ENCODE results near the gene CDPF1.

CDPF1 gene, protein sequence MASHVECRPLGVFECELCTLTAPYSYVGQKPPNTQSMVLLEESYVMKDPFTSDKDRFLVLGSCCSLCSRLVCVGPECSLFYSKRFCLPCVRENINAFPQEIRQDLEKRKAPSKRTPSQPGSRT

GRCh38 chr22:46250035-46250782 lies at the start of gene CDPF1:
Gene CDPF1, minus strand, starts transcription at chr22:46250293. Its CDS starts 2,009 bp downstream, at chr22:46248284.
- peak within 1 kb of the TSS; percentile 77 for H3K4me3 ChIP-seq (ENCODE audit: low read length)
- no peak for TF ChIP-seq CTCF (conservative IDR thresholded peaks at IDR 0.05; ENCODE audit: low read depth, low read length)

DNA sequence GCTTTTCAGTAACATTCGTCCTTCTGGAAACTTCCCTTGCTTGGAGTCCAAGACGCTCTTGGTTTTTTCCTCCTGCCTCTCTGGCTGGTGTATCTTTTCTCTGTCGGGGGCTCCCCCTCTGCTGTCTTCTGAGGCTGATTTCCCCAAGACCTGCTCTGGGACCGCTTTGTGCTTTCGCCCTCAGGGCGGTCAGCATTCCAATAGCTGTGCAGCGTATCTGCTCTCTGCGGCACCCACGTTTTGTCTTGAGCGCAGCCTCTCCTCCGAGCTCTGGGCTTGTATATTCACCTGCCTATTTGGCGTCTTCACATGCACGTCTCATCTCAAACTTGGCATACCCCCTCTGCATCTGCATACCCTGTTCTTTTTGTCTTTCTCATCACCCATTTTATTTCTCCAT lies 49.0 kb upstream of the CDPF1 start:
- DNase-seq (ENCODE audit: low read depth), result no peak
- no peak overlapping the region for H3K4me3 ChIP-seq (ENCODE audit: low read length)
- no peak for TF ChIP-seq CTCF (conservative IDR thresholded peaks at IDR 0.05; ENCODE audit: low read depth, low read length)

More at GRCh38 chr22:46250035-46250782, at the start of gene CDPF1:
- peak; percentile 23 for DNase-seq (ENCODE audit: low read depth)

DNA sequence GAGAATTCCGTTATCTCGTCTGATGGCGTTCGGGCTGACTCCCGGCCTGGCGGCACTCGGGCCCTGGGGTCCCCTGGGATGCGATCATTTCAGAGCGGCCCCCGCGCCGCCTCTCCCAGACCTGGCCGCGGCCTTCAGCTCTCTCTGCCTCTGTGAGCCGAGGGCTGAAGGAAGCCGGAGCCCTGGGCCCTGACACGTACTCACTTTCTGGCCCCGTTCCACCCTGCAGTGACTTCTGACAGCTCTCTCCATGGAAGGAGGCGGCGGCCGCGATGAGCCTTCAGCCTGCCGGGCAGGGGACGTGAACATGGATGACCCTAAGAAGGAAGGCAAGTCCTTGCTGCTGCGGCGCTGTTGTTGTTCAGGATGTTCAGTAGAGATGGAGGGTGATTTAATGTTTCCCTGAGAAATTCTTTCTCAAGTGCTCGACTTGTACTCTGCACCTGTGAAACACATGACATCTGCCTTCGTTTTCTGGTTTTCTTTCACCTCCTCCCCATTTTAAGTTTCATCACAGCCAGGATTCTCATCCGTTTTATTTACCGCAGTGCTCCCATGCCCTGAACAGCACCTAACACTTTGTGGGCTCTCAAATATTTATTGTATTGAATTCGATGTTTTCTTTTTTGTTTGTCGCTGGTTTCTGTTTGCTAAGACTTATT lies 47.2 kb upstream of the CDPF1 start:
- H3K4me3 ChIP-seq (ENCODE audit: low read length), result peak overlapping the region; percentile 74
- DNase-seq (ENCODE audit: low read depth), result peak; percentile 6
- no peak for TF ChIP-seq CTCF (conservative IDR thresholded peaks at IDR 0.05; ENCODE audit: low read depth, low read length)

DNA sequence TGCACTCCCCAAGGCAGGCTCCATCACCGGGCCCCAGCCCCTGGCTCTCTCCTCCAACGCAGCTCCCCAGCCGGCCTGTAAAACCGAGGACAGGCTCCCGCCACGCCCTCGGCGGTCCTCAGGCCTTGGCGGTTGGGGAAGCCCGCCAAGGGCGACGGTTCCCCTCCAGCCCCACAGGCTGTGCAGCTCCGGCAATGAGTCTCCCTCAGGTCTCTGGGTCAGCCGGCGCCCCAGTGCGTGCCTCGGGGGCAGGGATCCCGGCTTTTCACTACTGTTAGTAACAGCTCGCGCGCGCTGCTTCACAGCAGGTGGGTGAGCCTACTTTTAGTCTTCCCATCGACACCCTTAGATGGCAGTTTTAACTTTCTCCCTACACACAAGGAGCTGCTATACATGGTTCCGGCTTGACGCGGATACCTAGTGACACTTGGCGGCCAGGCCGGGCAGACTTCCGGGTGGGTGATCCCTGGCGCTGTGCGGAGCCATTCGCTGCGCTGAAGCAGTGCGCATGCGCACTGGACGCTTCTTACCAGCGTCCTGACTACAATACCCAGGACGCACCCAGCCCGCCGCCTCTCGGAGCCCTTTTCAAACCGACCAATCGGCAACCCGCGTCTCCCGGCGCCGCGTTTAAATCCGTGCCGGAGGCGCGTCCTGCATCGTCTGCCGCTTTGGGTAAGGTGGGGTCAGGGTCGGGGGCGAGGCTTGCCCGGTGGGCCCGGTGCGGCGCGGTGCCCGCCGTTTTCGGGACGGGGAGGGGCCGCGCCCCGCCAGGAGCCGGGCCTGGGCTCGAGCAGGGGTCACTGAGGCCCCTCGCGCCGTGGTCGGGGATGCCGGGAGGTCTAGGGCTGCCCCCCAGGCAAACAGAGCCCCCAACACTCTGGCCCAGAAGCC lies 46.4 kb upstream of the CDPF1 start, which contains the start of gene GTSE1:
Gene GTSE1, plus strand, starts transcription at position 614 of the 894 bp plus-strand sequence. CDS start 531 bp downstream, outside the sequence.
- peak within 1 kb of the TSS; percentile 74 for H3K4me3 ChIP-seq (ENCODE audit: low read length)
- DNase-seq (ENCODE audit: low read depth), result peak; percentile 87
- TF ChIP-seq CTCF (conservative IDR thresholded peaks at IDR 0.05; ENCODE audit: low read depth, low read length), result peak; percentile 6

GRCh38 chr22:46295277-46295971 lies 45.3 kb upstream of the CDPF1 start:
- TF ChIP-seq CTCF (conservative IDR thresholded peaks at IDR 0.05; ENCODE audit: low read depth, low read length), result no peak
- DNase-seq (ENCODE audit: low read depth), result no peak
- H3K4me3 ChIP-seq (ENCODE audit: low read length), result peak overlapping the region; percentile 74

GRCh38 chr22:46294784-46295183 lies 44.7 kb upstream of the CDPF1 start:
- TF ChIP-seq CTCF (conservative IDR thresholded peaks at IDR 0.05; ENCODE audit: low read depth, low read length), result no peak
- no peak for DNase-seq (ENCODE audit: low read depth)
- no peak overlapping the region for H3K4me3 ChIP-seq (ENCODE audit: low read length)

All from retinal pigment epithelial cell (primary cell).